SK-N-SH treated with all-trans-retinoic acid at 6 μM for 48 hours (cell line): ENCODE results near the gene SUMO3.

Experiments
- ATAC-seq: fragments of 200-7000 bp; cut with Tn5 transposase; 3 replicates; pipeline ENCODE4 v1.9.1; 2020; ENCODE audit warnings: mild to moderate bottlenecking, moderate library complexity
- CREB5 ChIP-seq: fragments of 250-450 bp; sonication (Bioruptor Pico); IDR thresholded peaks from 2 replicates; pipeline ENCODE4 v1.5.1; 2020; ENCODE audit warnings: low read depth, mild to moderate bottlenecking, moderate library complexity
- CSRNP3 ChIP-seq: fragments of 250-450 bp; sonication (Bioruptor Pico); IDR thresholded peaks from 2 replicates; pipeline ENCODE4 v1.5.1; 2021; ENCODE audit warnings: mild to moderate bottlenecking, moderate library complexity
- GLIS3 ChIP-seq: fragments of 250-450 bp; sonication (Bioruptor Pico); IDR thresholded peaks from 2 replicates; pipeline ENCODE4 v1.5.0; 2020; ENCODE audit warnings: mild to moderate bottlenecking, moderate library complexity
- ISL1 ChIP-seq: fragments of 250-450 bp; sonication (Bioruptor Pico); IDR thresholded peaks from 2 replicates; pipeline ENCODE4 v2.1.2; 2022; ENCODE audit warnings: mild to moderate bottlenecking, moderate library complexity
- OSR1 ChIP-seq: fragments of 250-450 bp; sonication (Bioruptor Pico); IDR thresholded peaks from 2 replicates; pipeline ENCODE4 v1.8.0; 2022; ENCODE audit warnings: moderate library complexity, mild to moderate bottlenecking, inconsistent platforms
- PATZ1 ChIP-seq: fragments of 250-450 bp; sonication (Bioruptor Pico); IDR thresholded peaks from 2 replicates; pipeline ENCODE4 v1.8.0; 2020; ENCODE audit warnings: mild to moderate bottlenecking, moderate library complexity, borderline replicate concordance
- POU6F1 ChIP-seq: fragments of 250-450 bp; sonication (Bioruptor Pico); IDR thresholded peaks from 2 replicates; pipeline ENCODE4 v1.8.0; 2021; ENCODE audit warnings: low read depth, mild to moderate bottlenecking, moderate library complexity, borderline replicate concordance
- PPARA ChIP-seq: fragments of 250-450 bp; sonication (Bioruptor Pico); IDR thresholded peaks from 2 replicates; pipeline ENCODE4 v1.5.0; 2020; ENCODE audit warnings: mild to moderate bottlenecking, borderline replicate concordance
- SNAI2 ChIP-seq: fragments of 250-450 bp; sonication (Bioruptor Pico); IDR thresholded peaks from 2 replicates; pipeline ENCODE4 v1.5.0; 2020; ENCODE audit warnings: mild to moderate bottlenecking, moderate library complexity
- TCF4 ChIP-seq: fragments of 250-450 bp; sonication (Bioruptor Pico); IDR thresholded peaks from 2 replicates; pipeline ENCODE4 v1.8.0; 2021; ENCODE audit warnings: mild to moderate bottlenecking, moderate library complexity, borderline replicate concordance
- TOX ChIP-seq: fragments of 250-450 bp; sonication (Bioruptor Pico); IDR thresholded peaks from 2 replicates; pipeline ENCODE4 v1.8.0; 2021; ENCODE audit warnings: mild to moderate bottlenecking, moderate library complexity, borderline replicate concordance
- TSHZ2 ChIP-seq: fragments of 250-450 bp; sonication (Bioruptor Pico); IDR thresholded peaks from 2 replicates; pipeline ENCODE4 v1.5.0; 2020; ENCODE audit warnings: mild to moderate bottlenecking, moderate library complexity
- ZC3H10 ChIP-seq: fragments of 250-450 bp; sonication (Bioruptor Pico); IDR thresholded peaks from 2 replicates; pipeline ENCODE4 v1.5.1; 2021; ENCODE audit warnings: mild to moderate bottlenecking, moderate library complexity
- ZFP3 ChIP-seq: fragments of 250-450 bp; sonication (Bioruptor Pico); IDR thresholded peaks from 2 replicates; pipeline ENCODE4 v1.5.0; 2020; ENCODE audit warnings: mild to moderate bottlenecking, moderate library complexity
- ZFP30 ChIP-seq: fragments of 450-650 bp; formaldehyde crosslinking; IDR thresholded peaks from 2 replicates; pipeline ENCODE4 v1.5.0; 2022; ENCODE audit warnings: mild to moderate bottlenecking, moderate library complexity
- ZNF565 ChIP-seq: fragments of 450-650 bp; formaldehyde crosslinking; conservative IDR thresholded peaks from 2 replicates; pipeline ENCODE4 v1.5.0; 2020; ENCODE audit warnings: low read depth, mild to moderate bottlenecking, moderate library complexity

SUMO3 gene

GRCh38 chr21:44793592-44794374 is 24.1 kb downstream of the SUMO3 start:
- TF ChIP-seq TSHZ2 (no peak), ZC3H10 (CRISPR knock-in tag) (no peak)
- ATAC-seq, result no peak

GRCh38 chr21:44792702-44793591 is 24.9 kb downstream of the SUMO3 start:
- no peak for TF ChIP-seq ZC3H10 (CRISPR knock-in tag)
- no peak for TF ChIP-seq CREB5
- no peak for TF ChIP-seq TSHZ2
- peak; percentile 97 for ATAC-seq

GRCh38 chr21:44791993-44792392 is 25.9 kb downstream of the SUMO3 start:
- ATAC-seq, result no peak

GRCh38 chr21:44791246-44791645 is 26.6 kb downstream of the SUMO3 start:
- TF ChIP-seq ZFP30 (CRISPR knock-in tag), result no peak
- no peak for TF ChIP-seq TOX
- TF ChIP-seq CSRNP3 (CRISPR knock-in tag), result no peak
- no peak for TF ChIP-seq GLIS3 (CRISPR knock-in tag)
- TF ChIP-seq ZFP3, result no peak
- TF ChIP-seq POU6F1 (CRISPR knock-in tag), result no peak
- no peak for TF ChIP-seq OSR1 (CRISPR knock-in tag)
- TF ChIP-seq TSHZ2, result no peak
- TF ChIP-seq, all 23 proteins: peak for 0
- ATAC-seq, result no peak

More at GRCh38 chr21:44791993-44792392, 25.9 kb downstream of the SUMO3 start:
- TF ChIP-seq PPARA (CRISPR knock-in tag) (no peak), ISL1 (CRISPR knock-in tag) (no peak), GLIS3 (CRISPR knock-in tag) (no peak), SNAI2 (CRISPR knock-in tag) (no peak), ZNF565 (CRISPR knock-in tag) (no peak), ZFP30 (CRISPR knock-in tag) (no peak), PATZ1 (CRISPR knock-in tag) (no peak), TCF4 (CRISPR knock-in tag) (no peak)
